HepG2 (cell line): ENCODE results near the gene CTDP1. TPM values are rescaled to one million over a fixed set of nuclear protein-coding genes. Genes with fewer than 3 reads are reported as not detected.

Source experiments
- ADNP ChIP-seq: sonication (generic); formaldehyde crosslinking; IDR thresholded peaks from 2 replicates; pipeline ENCODE4 v1.4.0; 2020; ENCODE audit warnings: missing genetic modification reagents
- GPN1 ChIP-seq: sonication (generic); formaldehyde crosslinking; IDR thresholded peaks from 2 replicates; pipeline ENCODE4 v1.5.1; 2020; ENCODE audit warnings: missing genetic modification reagents, borderline replicate concordance
- GTF2F1 ChIP-seq: fragments of 150-350 bp; IDR thresholded peaks from 2 replicates; pipeline ENCODE4 v1.6.1; 2014; ENCODE audit warnings: low read length
- IKZF1 ChIP-seq: fragments of 450-650 bp; IDR thresholded peaks from 2 replicates; pipeline ENCODE4 v1.7.1; 2016
- ISL2 ChIP-seq: sonication (generic); formaldehyde crosslinking; IDR thresholded peaks from 2 replicates; pipeline ENCODE4 v1.5.0; 2020; ENCODE audit warnings: missing genetic modification reagents
- MAF1 ChIP-seq: sonication (generic); formaldehyde crosslinking; IDR thresholded peaks from 2 replicates; pipeline ENCODE4 v1.5.0; 2020; ENCODE audit warnings: missing genetic modification reagents, borderline replicate concordance
- MBD4 ChIP-seq: IDR thresholded peaks from 2 replicates; pipeline ENCODE4 v1.6.1; 2012; ENCODE audit warnings: low read length, inconsistent platforms, borderline replicate concordance
- MEIS2 ChIP-seq: sonication (generic); formaldehyde crosslinking; IDR thresholded peaks from 2 replicates; pipeline ENCODE4 v1.9.0; 2021; ENCODE audit warnings: mild to moderate bottlenecking, missing genetic modification reagents
- MLLT10 ChIP-seq: sonication (generic); formaldehyde crosslinking; IDR thresholded peaks from 2 replicates; pipeline ENCODE4 v1.4.0; 2020; ENCODE audit warnings: missing genetic modification reagents
- POGZ ChIP-seq: sonication (generic); formaldehyde crosslinking; IDR thresholded peaks from 2 replicates; pipeline ENCODE4 v1.4.0; 2020; ENCODE audit warnings: mild to moderate bottlenecking, missing genetic modification reagents
- RFXAP ChIP-seq: sonication (generic); formaldehyde crosslinking; IDR thresholded peaks from 2 replicates; pipeline ENCODE4 v1.4.0; 2020; ENCODE audit warnings: missing genetic modification reagents, borderline replicate concordance
- SRSF1 ChIP-seq: fragments of 200-400 bp; formaldehyde crosslinking; optimal IDR thresholded peaks from 2 replicates; pipeline ENCODE3; 2017; ENCODE audit warnings: mild to moderate bottlenecking, low read depth, low read length, moderate library complexity
- TARDBP ChIP-seq: sonication (generic); formaldehyde crosslinking; IDR thresholded peaks from 2 replicates; pipeline ENCODE4 v1.8.0; 2022; ENCODE audit warnings: mild to moderate bottlenecking, missing genetic modification reagents
- ZNF468 ChIP-seq: sonication (generic); formaldehyde crosslinking; IDR thresholded peaks from 2 replicates; pipeline ENCODE4 v1.8.0; 2022; ENCODE audit warnings: mild to moderate bottlenecking, moderate library complexity, missing genetic modification reagents
- ZNF546 ChIP-seq: sonication (generic); formaldehyde crosslinking; conservative IDR thresholded peaks from 2 replicates; pipeline ENCODE4 v1.8.1; 2023; ENCODE audit warnings: mild to moderate bottlenecking, missing genetic modification reagents
- ZNF547 ChIP-seq: sonication (generic); formaldehyde crosslinking; IDR thresholded peaks from 2 replicates; pipeline ENCODE4 v1.5.1; 2020; ENCODE audit warnings: mild to moderate bottlenecking, missing genetic modification reagents
- ZSCAN20 ChIP-seq: sonication (generic); formaldehyde crosslinking; IDR thresholded peaks from 2 replicates; pipeline ENCODE4 v1.4.0; 2020; ENCODE audit warnings: missing genetic modification reagents, mild to moderate bottlenecking, borderline replicate concordance
- polyA plus RNA-seq, 8 experiments: library from polyadenylated mRNA; depleted of rRNA in 3 of 8; stranded (reverse) in 7 of 8; unstranded in 1 of 8; fragments of >200 nt; fragmentation: Illumina TruSeq in 4 of 8; extraction: Trizol in 4 of 8; gene quantifications; 2 replicates each; pipeline versions ENCODE4 v1.2.1 to v1.2.3, GENCODE V29; 2011 to 2016; ENCODE audit warnings: low read depth in 4 of 8, missing spikeins in 1 of 8, mixed read lengths in 1 of 8; ENCODE audit not compliant: insufficient read depth in 1 of 8
- total RNA-seq, 5 experiments: library from RNA; depleted of rRNA; stranded (reverse); fragments of >200 nt; fragmentation: Illumina TruSeq; extraction: Trizol; gene quantifications; 2 replicates each; pipeline ENCODE4 v1.2.3, GENCODE V29; 2016; ENCODE audit warnings: low read depth in 1 of 5
- TF ChIP-seq, protein P1 (sequence below): sonication (generic); formaldehyde crosslinking; IDR thresholded peaks from 2 replicates; pipeline ENCODE4 v1.5.0; 2020; ENCODE audit warnings: mild to moderate bottlenecking, missing genetic modification reagents, moderate library complexity
- TF ChIP-seq, protein P2 (sequence below): sonication (generic); formaldehyde crosslinking; IDR thresholded peaks from 2 replicates; pipeline ENCODE4 v1.4.0; 2020; ENCODE audit warnings: missing genetic modification reagents, borderline replicate concordance
- TF ChIP-seq, protein P3 (sequence below): sonication (generic); formaldehyde crosslinking; IDR thresholded peaks from 2 replicates; pipeline ENCODE4 v1.8.0; 2022; ENCODE audit warnings: mild to moderate bottlenecking, missing genetic modification reagents, borderline replicate concordance
- TF ChIP-seq, protein P4 (sequence below): sonication (generic); formaldehyde crosslinking; IDR thresholded peaks from 2 replicates; pipeline ENCODE4 v1.9.0; 2021; ENCODE audit warnings: mild to moderate bottlenecking, missing genetic modification reagents

Gene CTDP1
- total and polyA plus RNA-seq, 2 of the 13 experiments (the other 11 are each of a cell fraction or from before 2014, with no cell fraction given) = 6.9 to 11.0 TPM

DNA sequence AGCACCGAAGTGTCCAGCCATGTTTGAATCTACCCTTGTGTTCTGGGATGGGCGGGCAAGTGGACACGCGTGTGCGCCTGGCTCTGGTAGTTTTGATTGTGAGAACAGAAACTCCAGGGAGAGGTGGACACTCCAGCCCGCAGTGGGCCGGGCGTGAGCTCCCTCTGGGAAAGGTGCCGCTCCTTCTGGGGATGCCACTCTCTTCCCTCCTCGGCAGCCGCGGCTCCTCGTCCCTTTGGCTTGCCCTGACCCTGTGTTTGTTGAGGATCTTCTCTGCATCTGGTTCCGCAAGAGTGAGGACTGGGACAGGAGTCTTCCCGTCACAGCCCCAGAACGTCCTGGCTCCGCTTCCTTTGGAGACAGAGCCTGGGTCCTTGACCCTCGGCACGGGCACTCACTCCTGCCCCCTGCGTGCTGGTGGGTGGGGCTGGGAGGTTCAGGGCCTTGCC lies 1.3 kb downstream of the CTDP1 start (continued):
- 0 out of 2 replicates have a peak, but pooled peaks have one; percentile 18 for TF ChIP-seq ISL2 (CRISPR knock-in tag)
- no peak for TF ChIP-seq ZNF468 (CRISPR knock-in tag)
- no peak for TF ChIP-seq TARDBP (CRISPR knock-in tag)
- no peak for TF ChIP-seq GPN1
- TF ChIP-seq ZNF547 (CRISPR knock-in tag) = no peak
- TF ChIP-seq MLLT10 (CRISPR knock-in tag) = no peak
- no peak for TF ChIP-seq POGZ (CRISPR knock-in tag)
- no peak for TF ChIP-seq GTF2F1
- no peak for TF ChIP-seq SRSF1
- no peak for TF ChIP-seq IKZF1
- TF ChIP-seq, protein P1, sequence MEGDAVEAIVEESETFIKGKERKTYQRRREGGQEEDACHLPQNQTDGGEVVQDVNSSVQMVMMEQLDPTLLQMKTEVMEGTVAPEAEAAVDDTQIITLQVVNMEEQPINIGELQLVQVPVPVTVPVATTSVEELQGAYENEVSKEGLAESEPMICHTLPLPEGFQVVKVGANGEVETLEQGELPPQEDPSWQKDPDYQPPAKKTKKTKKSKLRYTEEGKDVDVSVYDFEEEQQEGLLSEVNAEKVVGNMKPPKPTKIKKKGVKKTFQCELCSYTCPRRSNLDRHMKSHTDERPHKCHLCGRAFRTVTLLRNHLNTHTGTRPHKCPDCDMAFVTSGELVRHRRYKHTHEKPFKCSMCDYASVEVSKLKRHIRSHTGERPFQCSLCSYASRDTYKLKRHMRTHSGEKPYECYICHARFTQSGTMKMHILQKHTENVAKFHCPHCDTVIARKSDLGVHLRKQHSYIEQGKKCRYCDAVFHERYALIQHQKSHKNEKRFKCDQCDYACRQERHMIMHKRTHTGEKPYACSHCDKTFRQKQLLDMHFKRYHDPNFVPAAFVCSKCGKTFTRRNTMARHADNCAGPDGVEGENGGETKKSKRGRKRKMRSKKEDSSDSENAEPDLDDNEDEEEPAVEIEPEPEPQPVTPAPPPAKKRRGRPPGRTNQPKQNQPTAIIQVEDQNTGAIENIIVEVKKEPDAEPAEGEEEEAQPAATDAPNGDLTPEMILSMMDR = no peak
- no peak for TF ChIP-seq ZNF546 (CRISPR knock-in tag)
- TF ChIP-seq MAF1 (CRISPR knock-in tag) = 0 out of 2 replicates have a peak, but pooled peaks have one; percentile 36
- TF ChIP-seq MEIS2 (CRISPR knock-in tag) = 0 out of 2 replicates have a peak, but pooled peaks have one; percentile 28
- TF ChIP-seq, protein P2, sequence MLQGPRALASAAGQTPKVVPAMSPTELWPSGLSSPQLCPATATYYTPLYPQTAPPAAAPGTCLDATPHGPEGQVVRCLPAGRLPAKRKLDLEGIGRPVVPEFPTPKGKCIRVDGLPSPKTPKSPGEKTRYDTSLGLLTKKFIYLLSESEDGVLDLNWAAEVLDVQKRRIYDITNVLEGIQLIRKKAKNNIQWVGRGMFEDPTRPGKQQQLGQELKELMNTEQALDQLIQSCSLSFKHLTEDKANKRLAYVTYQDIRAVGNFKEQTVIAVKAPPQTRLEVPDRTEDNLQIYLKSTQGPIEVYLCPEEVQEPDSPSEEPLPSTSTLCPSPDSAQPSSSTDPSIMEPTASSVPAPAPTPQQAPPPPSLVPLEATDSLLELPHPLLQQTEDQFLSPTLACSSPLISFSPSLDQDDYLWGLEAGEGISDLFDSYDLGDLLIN (CRISPR knock-in tag) = 0 out of 2 replicates have a peak, but pooled peaks have one; percentile 35
- TF ChIP-seq ADNP (CRISPR knock-in tag) = no peak
- 0 out of 2 replicates have a peak, but pooled peaks have one; percentile 48 for TF ChIP-seq RFXAP (CRISPR knock-in tag)
- TF ChIP-seq, protein P3, sequence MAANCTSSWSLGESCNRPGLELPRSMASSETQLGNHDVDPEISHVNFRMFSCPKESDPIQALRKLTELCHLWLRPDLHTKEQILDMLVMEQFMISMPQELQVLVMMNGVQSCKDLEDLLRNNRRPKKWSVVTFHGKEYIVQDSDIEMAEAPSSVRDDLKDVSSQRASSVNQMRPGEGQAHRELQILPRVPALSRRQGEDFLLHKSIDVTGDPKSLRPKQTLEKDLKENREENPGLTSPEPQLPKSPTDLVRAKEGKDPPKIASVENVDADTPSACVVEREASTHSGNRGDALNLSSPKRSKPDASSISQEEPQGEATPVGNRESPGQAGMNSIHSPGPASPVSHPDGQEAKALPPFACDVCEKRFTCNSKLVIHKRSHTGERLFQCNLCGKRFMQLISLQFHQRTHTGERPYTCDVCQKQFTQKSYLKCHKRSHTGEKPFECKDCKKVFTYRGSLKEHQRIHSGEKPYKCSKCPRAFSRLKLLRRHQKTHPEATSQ (CRISPR knock-in tag) = no peak
- TF ChIP-seq MBD4 = no peak
- TF ChIP-seq, protein P4, sequence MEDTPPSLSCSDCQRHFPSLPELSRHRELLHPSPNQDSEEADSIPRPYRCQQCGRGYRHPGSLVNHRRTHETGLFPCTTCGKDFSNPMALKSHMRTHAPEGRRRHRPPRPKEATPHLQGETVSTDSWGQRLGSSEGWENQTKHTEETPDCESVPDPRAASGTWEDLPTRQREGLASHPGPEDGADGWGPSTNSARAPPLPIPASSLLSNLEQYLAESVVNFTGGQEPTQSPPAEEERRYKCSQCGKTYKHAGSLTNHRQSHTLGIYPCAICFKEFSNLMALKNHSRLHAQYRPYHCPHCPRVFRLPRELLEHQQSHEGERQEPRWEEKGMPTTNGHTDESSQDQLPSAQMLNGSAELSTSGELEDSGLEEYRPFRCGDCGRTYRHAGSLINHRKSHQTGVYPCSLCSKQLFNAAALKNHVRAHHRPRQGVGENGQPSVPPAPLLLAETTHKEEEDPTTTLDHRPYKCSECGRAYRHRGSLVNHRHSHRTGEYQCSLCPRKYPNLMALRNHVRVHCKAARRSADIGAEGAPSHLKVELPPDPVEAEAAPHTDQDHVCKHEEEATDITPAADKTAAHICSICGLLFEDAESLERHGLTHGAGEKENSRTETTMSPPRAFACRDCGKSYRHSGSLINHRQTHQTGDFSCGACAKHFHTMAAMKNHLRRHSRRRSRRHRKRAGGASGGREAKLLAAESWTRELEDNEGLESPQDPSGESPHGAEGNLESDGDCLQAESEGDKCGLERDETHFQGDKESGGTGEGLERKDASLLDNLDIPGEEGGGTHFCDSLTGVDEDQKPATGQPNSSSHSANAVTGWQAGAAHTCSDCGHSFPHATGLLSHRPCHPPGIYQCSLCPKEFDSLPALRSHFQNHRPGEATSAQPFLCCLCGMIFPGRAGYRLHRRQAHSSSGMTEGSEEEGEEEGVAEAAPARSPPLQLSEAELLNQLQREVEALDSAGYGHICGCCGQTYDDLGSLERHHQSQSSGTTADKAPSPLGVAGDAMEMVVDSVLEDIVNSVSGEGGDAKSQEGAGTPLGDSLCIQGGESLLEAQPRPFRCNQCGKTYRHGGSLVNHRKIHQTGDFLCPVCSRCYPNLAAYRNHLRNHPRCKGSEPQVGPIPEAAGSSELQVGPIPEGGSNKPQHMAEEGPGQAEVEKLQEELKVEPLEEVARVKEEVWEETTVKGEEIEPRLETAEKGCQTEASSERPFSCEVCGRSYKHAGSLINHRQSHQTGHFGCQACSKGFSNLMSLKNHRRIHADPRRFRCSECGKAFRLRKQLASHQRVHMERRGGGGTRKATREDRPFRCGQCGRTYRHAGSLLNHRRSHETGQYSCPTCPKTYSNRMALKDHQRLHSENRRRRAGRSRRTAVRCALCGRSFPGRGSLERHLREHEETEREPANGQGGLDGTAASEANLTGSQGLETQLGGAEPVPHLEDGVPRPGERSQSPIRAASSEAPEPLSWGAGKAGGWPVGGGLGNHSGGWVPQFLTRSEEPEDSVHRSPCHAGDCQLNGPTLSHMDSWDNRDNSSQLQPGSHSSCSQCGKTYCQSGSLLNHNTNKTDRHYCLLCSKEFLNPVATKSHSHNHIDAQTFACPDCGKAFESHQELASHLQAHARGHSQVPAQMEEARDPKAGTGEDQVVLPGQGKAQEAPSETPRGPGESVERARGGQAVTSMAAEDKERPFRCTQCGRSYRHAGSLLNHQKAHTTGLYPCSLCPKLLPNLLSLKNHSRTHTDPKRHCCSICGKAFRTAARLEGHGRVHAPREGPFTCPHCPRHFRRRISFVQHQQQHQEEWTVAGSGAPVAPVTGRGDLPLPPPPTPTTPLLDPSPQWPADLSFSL (CRISPR knock-in tag) = no peak
- no peak for TF ChIP-seq ZSCAN20
